ENCODE measurements around the gene RAB7B.
"Not testable (repeated sequence)": the region's sequence is repeated elsewhere in the genome, so short reads cannot be mapped to it uniquely, and the experiment has no call there.

RAB7B gene

DNA sequence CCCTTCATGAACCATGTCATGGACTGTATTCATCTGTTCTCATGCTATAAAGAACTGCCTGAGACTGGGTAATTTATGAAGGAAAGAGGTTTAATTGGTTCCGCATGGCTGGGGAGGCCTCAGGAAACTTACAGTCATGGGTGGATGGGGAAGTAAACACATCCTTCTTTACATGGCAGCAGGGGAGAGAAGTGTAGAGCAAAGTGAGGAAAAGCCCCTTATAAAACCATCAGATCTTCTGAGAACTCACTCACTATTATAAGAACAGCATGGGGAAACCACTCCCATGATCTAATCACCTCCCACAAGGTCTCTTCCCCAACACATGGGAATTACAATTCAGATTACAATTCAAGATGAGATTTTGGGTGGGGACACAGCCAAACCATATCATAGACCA is 6.6 kb downstream of the RAB7B start:
- DNase-seq (ENCODE audit: low read depth in 2 of 2): not testable (repeated sequence)

DNA sequence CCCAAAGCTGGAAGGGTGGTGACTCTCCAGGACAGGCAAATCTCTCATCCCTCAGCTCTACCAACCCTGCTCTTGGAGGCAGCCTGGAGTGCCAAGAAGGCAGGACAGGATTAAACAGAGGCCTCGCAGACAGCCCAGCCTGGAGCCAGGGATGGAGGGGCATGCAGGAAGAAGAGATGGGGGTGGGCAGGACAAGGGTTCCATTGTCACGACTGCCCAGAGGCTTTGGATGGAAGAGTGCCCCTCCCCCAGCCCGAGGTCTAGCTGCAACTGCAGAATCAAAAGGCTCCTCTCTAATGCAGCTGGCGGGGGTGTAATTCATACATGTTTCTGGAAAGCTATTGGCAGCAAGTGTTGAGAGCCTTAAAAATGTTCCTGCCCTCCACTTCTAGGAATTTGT is 8.8 kb downstream of the RAB7B start:
- DNase-seq (ENCODE audit: low read depth in 2 of 2): no peak

DNA sequence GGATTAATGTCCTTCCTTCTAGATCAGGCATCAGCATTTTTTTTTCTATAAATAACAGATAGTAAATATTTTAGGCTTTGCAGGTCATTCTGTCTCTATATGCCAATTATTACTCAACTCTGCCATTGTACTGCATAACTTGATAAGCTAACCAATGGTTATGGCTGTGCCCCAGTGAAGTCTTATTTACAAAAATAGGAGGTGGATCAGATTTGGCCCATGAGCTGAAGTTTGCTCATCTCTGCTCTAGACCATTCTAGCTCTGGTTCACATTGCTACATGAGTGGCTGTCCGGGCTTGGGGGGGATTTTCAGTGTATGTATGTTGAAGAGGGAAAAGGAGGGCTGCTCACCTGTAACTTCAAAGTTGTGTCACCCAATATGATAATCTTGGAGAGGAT is 10.1 kb downstream of the RAB7B start:
- DNase-seq (ENCODE audit: low read depth in 2 of 2): no peak

DNA sequence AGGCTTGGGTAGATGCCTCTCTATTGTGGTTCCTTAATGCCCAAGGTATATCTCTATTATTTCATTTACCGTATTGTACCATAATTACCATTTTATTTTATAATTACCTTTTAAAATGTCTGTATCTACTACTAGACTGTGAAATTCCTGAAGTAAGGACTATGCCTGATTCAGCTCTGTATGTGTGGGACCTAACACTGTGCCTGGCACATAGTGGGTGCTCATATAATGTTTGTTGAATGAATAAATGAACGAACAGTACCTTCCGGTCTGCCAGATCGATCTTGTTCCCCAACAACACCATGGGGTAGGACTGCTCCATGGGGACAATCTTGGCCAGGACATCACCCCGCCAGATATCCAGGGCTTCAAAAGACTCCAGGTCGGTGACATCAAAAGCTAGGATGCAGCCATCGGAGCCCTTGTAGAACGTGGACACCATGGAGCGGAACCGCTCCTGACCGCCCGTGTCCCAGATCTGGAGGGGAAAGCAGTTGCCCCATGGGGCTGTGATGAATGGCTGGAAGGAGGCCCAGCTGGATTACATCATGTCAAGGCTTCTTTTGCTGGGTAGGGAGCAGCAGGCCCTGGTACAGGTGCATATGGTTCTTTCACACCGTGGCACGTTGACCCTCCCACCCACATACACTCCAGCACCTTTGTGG is 10.8 kb downstream of the RAB7B start:
- no peak for DNase-seq (ENCODE audit: low read depth in 2 of 2)

- DNase-seq (ENCODE audit: low read depth in 2 of 2): no peak
Observed at GRCh38 chr1:205991237-205991636, 12.0 kb downstream of the RAB7B start.

DNA sequence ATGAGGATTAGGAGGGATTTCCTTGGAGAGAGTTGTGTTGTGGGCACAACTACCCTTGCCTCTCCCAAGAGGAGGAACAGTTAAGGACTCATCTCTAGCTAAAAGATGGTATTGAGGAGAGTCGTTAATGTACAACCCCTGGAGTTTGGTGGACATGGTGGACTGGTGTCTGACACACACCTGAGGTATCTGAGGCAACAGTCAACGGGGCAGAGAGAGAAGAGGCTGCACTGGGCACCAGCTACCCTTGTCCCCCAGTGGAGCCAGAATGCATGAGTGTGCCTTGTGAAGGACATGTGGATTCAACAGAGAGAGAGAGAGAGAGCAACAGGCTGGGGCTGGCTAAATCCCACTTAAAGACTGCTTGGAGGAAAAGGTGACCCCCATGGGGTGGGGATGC is 13.0 kb downstream of the RAB7B start:
- DNase-seq (ENCODE audit: low read depth in 2 of 2): no peak

- DNase-seq (ENCODE audit: low read depth in 2 of 2): no peak
Observed at GRCh38 chr1:205989786-205990185, 13.4 kb downstream of the RAB7B start.

DNA sequence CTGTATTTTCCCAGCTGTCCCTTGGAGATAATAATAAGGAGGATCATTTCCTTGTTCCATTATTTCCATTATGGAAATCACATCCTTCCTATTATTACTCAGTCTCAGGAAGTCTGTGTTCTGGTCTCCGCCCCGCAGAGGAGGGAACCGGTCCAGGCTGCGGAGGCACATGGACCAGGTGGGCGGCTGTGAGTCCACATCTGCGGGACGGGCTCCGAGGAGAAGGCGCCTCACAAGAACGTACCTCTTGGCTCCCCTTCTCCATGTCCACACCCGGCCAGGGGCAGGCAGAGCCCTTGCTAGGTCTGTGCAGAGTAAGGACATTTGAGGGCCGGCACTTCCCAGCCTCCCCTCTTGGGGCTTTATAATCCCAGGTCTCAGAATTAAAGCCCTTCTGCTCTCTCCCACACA is 14.6 kb downstream of the RAB7B start:
- no peak for DNase-seq (ENCODE audit: low read depth in 2 of 2)

- no peak for DNase-seq (ENCODE audit: low read depth in 2 of 2)
Observed at GRCh38 chr1:205986861-205987260, 16.3 kb downstream of the RAB7B start.

GRCh38 chr1:205986292-205986691 is 16.9 kb downstream of the RAB7B start:
- DNase-seq (ENCODE audit: low read depth in 2 of 2): no peak

DNA sequence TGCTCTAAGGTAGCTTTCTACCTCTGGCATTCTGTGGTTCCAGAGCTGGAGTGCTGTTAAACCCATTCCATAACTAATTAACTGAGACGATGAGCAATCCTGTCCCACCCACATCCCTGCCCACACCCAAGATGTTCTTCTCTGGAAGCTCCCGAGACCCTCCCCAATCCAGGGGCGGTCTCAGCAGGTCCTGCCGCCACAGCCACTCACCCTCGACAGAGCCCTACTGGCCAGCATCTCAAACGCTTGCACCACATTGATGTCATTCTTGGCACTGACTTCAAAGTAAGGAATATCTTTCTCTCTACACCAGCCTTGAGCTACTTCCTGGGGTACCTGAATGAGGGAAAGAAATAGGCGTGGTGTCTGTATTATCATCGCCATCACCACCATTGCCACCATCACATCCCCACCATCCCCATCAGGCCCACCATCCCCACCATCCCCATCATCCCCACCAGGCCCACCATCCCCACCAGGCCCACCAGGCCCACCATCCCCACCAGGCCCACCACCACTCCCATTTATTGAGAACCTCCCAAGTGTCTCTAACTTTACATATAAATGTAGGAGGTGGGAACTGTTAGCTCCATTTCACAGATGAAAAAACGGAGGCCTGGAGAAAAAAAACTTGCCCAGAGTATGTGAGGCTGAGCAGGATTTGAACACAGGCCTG is 17.7 kb downstream of the RAB7B start:
- DNase-seq (ENCODE audit: low read depth in 2 of 2): no peak

- DNase-seq (ENCODE audit: low read depth in 2 of 2): no peak
Observed at GRCh38 chr1:205983925-205984725, 19.1 kb downstream of the RAB7B start.

GRCh38 chr1:205981257-205981656 is 21.9 kb downstream of the RAB7B start:
- DNase-seq (ENCODE audit: low read depth in 2 of 2): no peak

DNA sequence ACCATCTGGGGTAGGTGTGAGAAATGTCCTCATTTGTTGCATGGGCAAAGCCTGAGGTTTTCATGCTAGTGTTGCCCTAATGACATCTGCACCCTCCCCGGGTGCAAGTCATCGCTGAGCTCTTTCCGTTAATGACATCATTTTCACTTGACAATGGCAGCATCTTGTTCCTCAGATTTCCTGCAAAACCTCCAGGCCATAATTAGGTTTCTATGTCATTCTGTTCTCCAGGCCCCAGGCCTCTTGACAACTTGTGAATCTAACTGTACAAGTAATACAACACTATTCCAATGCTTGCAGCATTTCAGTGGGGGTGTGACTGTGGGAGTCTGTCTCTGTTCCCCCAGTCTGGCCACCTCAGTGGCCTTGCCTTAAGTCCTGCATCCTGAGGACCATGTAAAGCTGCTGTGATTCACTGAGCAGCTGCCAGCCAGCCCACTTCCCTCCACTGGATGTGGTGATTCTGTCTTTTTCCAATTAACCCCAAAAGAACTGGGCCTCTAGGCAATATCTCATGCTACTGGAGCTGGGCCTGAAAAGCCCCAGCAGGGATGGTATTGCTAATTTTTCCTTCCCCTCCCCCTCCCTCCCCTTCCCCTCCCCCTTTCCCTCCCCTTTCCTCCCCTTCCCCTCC is 22.8 kb downstream of the RAB7B start:
- DNase-seq (ENCODE audit: low read depth in 2 of 2): no peak

- DNase-seq (ENCODE audit: low read depth in 2 of 2): no peak
Observed at GRCh38 chr1:205979301-205979700, 23.9 kb downstream of the RAB7B start.

- no peak for DNase-seq (ENCODE audit: low read depth in 2 of 2)
Observed at GRCh38 chr1:205978676-205979075, 24.5 kb downstream of the RAB7B start.

- DNase-seq (ENCODE audit: low read depth in 2 of 2): peak; percentile 59 to 72
Observed at GRCh38 chr1:205977402-205978014, 25.7 kb downstream of the RAB7B start.

- no peak for DNase-seq (ENCODE audit: low read depth in 2 of 2)
Observed at GRCh38 chr1:205976708-205977401, 26.3 kb downstream of the RAB7B start.

DNA sequence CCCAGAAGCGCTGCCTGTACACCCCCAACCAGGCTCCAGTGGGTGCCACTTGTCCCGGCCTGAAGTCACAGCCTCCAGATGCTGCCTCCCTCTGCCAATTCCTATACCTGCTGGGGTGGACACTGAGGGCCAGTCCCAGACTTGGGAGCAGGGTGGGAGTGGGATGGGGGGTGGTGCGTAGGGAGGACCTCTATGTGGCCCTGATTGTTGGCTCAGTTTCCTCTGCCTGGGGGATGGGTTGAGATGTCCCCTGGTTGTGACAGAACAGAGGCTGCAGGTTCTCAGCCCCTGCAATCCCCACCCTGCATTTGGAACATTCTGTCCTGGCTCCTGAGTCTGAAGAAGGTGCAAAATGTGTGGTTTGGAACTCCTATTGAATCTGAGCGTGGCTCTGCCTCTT is 27.2 kb downstream of the RAB7B start:
- DNase-seq (ENCODE audit: low read depth in 2 of 2): no peak

DNA sequence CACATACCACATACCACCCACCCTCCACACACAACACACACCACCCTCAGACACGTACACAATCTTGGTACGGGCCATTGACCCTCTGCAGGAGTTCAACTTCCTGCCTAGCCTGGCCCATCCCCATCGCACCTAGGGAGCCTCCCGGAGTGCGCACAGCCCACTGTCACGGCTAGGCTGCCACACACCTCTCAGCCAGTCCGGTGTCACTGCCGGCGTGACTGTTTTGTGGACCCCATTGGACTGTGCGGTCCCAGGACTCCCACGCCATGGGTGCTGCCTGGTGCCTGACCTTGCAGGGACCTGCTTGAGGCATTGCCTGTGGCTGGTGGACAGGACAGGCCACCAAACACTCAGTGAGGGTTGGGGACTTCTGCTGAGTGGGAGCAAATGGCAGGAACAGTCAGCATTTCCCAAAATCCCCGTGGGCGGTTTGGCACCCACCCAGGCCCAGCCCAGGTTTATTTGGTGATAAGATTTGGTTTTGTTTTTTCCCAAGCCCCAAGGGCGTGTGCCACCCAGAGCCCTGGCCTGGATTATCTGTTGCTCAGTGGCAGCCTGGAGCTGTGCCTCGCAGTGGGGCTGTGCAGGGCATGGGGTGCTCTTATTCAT is 27.7 kb downstream of the RAB7B start:
- DNase-seq (ENCODE audit: low read depth in 2 of 2): no peak

GRCh38 chr1:205974712-205975111 is 28.5 kb downstream of the RAB7B start:
- no peak for DNase-seq (ENCODE audit: low read depth in 2 of 2)
